Fibroblast of villous mesenchyme (primary cell): ENCODE measurements around the gene TTC39B. TPM values are rescaled to one million over a fixed set of nuclear protein-coding genes. Genes with fewer than 3 reads are reported as not detected.
A peak's percentile ranks its signal among the peaks of the same experiment; 100 is the strongest.

Experiments used
- DNase-seq: peaks from one replicate; pipeline ENCODE4 v3.0.0-alpha.2; 2010; ENCODE audit warnings: low read depth
- H3K4me3 ChIP-seq: 2 replicates; pipeline ENCODE4 v1.5.1; 2011; ENCODE audit warnings: low read depth, mild to moderate bottlenecking, low read length
- CTCF ChIP-seq: IDR thresholded peaks from 2 replicates; pipeline ENCODE4 v1.5.1; 2012; ENCODE audit warnings: low read depth, mild to moderate bottlenecking, low read length; ENCODE audit not compliant: insufficient read depth
- total RNA-seq: library from RNA; depleted of rRNA; stranded (reverse); fragments of >200 nt; gene quantifications from 2 replicates; pipeline ENCODE4 v1.2.3, GENCODE V29; 2012

Gene TTC39B
- total RNA-seq, 1 donor: 16.0 TPM

- TF ChIP-seq CTCF: no peak
- no peak for DNase-seq
- H3K4me3 ChIP-seq: no peak overlapping the region
Observed at GRCh38 chr9:15282567-15283285, 24.3 kb downstream of the TTC39B start.

DNA sequence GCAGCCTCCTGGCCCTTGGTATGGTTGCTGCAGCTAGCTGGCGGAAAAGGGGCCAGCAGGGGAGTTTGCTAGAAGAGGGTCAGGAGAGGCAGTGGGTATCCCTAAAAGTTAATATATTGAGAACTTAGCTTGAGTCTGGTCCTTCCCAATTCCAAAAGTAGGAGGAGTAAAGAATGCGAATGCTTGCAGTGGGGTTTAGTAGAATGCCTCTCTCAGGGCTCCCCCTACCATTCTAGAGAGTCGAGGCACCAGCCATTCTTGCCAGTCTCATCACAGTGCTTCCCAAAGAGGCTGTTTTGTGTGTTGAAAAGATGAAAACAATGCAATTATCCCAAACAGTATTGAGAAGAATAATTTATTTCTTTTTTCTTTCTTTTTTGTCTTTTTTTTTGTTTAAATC is 26.4 kb downstream of the TTC39B start:
- no peak for DNase-seq
- no peak for TF ChIP-seq CTCF
- H3K4me3 ChIP-seq: no peak overlapping the region

DNA sequence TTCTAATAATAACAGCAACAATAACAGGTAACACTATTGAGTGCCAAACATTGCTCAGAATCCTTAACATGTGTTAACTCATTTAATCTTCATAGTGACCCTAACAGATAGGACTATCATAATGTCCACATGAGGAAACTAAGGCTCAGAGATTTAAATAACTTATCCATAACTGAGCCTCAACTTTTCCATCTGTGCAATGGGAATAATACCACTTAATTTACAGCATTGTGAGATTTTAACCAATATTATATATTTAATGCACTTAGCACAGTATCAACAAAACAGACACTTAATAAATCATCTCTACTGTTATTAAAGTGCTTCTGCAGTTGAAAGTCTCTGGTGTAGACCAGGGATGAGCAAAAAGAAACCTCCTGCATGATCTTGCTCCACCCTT is 28.2 kb downstream of the TTC39B start:
- TF ChIP-seq CTCF: no peak
- H3K4me3 ChIP-seq: no peak overlapping the region
- no peak for DNase-seq

DNA sequence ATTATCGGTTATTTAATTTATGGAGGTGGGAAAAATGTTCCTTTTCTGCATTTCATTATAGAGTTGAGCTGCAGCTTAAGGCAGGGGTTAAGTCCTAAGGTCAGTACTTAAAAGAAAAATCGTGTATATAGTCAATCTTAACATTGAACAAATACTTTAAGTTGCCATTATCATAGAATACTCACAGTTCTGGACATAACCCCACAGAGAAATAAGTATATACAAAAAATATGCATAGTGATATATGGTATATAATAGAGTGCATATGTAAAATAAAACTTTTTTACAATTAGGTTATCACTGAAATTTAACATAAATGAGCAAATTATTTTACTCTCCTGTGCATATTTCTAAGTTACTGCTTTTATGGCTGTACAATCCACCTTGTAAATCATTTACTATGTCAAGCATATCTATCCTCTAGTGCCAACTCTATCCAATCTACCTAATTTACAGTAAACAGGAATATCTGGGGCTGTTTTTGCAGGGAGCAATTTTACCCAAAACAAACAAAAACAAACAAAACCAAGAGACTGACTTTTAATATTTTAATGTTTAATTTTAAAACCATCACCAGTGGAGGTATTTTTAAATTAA is 28.8 kb downstream of the TTC39B start:
- no peak for TF ChIP-seq CTCF
- DNase-seq: no peak
- no peak overlapping the region for H3K4me3 ChIP-seq

- peak; percentile 22 for TF ChIP-seq CTCF
- no peak overlapping the region for H3K4me3 ChIP-seq
- DNase-seq: peak; percentile 24
Observed at GRCh38 chr9:15277400-15278090, 29.5 kb downstream of the TTC39B start.

DNA sequence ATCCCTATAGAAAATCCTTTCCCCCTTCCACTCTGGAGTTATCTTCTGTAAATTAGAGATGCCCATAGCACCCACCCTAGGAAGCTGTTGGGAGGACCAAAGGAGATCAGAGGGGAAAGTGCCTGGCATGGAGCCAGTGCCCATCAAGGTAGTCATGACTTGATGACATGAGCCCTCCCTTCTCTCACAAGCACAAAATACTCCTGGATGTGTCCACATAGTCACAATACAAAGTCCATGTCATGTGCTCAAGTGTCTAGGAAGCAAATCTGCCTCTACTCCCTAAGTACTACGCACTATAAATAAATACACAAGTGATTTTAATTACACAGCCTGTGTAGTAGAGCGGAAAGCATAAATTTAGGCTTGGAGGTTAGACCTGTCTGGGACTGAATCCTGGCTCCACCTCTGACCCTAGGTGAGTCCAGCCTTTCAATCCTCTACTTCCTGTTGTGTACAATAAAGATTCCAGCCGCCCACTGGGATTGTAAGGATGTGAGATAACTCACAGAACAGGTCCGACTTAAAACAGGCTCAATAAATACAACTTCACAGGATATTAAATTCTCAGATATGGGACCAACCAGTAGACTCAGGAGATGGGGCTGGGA is 30.6 kb downstream of the TTC39B start:
- TF ChIP-seq CTCF: no peak
- DNase-seq: no peak

More for the DNA sequence above, 30.6 kb downstream of the TTC39B start:
- no peak overlapping the region for H3K4me3 ChIP-seq
